HL-60/S4 treated with retinoic acid at 250 ng/mL for 4 days and 3 days (cell line): ENCODE measurements around the gene MTG1.

Source experiments
- in situ Hi-C: fragments of 300-500 bp; cut with MboI; formaldehyde crosslinking; loops from 2 replicates; pipeline ENCODE4 v1.7.0; 2022; ENCODE audit warnings: low sequenced_read_pairs

Gene MTG1

DNA sequence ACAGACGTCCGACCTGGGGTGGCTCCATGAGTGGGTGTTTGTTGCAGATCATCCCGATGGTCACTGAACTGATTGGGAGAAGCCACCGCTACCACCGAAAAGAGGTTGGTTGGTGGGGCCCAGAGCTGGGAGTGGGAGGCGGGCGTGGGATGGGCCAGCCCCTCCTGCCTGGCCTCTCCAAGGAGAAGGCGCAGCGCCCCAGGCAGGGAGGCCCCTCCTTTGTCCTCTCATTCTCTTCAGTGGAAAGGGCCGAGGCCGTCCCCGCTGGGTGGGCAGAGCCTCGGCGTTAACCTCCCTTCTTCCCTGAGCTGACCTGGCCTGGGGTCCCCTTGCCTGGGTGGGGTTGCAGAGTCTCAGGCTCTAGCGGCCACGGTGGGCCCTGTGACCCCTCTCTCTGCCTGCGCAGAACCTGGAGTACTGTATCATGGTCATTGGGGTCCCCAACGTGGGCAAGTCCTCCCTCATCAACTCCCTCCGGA is 5.2 kb downstream of the MTG1 start:
- in situ Hi-C loops: no loop called here

DNA sequence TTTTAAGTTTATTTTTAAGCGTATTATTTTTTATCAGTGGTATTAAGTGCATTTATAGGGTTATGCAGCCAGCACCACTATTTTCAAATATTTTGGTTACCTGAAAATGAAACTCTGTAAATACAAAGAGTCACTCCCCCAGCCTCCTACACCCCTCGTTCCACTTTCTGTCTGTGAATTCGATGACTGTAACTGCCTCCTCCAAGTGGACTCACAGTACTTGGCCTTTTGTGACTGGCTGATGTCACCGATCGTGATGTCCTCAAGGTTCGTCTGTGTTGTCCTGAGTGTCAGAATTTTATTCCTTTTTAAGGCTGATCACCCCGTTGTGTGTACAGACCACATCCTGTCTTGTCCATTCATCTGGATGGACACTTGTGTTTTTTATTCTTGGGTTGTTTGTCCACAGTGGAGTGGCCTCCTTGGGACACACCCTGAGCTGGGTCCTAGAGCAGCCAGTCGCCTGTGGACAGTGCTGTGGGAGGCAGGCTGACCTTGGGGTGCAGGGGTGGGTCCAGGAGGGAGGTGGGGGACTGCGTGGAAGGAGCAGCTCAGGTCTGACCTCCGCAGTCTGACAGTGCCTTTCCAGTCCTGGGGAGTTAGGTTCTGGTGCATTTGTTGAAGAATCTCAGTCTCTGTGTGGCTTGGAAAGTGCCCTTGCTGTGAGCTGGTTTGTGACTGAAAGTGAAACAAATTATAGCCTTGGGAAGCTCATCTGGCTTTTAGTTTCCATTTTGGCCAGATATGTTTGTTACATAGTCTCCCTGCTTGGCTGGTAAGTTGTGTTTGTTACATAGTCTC is 6.9 kb downstream of the MTG1 start:
- in situ Hi-C loops: no loop called here

DNA sequence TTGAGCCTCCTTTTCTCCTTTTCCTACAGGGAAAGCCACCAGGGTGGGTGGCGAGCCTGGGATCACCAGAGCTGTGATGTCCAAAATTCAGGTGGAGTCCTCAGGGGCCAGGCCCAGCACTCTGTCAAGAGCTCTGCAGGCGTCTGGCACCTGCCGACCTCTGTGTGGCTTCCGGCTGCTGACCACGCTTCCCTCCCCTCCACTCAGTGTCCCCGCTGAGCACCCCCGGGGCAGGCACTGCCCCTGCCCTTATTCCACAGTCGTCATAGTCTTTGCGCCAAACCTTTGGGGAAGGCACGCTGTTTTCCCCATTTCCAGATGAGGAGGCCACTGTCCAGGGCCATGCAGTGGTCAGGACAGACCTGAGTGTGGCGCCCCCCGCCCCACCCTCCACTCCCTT is 7.5 kb downstream of the MTG1 start:
- in situ Hi-C loops: no loop called here

- in situ Hi-C loops: no loop called here
Observed at GRCh38 chr10:133401981-133402725, 8.2 kb downstream of the MTG1 start.

DNA sequence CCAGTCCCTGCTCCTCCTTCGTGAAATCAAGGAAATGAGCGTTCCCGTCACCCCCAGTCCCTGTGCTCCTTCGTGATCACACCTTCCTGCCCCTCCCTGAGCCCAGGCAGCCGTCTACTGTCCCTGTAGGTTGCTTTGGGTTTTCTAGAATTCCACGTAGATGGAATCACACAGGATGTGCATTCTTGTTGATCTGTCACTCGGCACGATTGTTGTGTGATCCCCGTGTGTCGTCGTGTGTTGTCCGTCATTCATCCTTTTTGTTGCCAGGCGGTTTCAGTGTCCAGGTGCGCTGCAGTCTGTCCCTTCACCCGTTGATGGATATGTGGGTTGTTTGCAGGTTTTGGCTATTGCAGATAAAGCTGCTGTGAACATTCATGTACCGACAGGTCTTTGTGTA is 9.4 kb downstream of the MTG1 start:
- in situ Hi-C loops: no loop called here

DNA sequence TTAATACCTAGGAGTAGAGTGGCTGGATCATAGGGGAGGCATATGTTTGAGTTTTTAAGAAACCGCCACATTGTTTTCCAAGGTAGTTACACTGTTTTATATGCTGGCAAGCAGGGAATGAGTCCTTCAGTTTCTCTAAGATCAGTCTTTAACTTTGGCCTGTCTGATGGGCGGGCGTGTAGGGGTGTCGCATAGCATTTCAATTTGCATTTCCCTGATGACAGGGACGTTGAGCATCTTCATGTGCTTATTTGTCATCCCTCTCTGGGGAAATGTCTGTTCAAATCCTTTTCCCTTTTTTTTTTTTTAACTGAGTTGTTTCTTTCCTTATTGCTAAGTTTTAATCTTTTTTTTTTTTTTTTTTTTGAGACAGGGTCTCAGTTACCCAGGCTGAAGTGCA is 9.8 kb downstream of the MTG1 start:
- in situ Hi-C loops: no loop called here

DNA sequence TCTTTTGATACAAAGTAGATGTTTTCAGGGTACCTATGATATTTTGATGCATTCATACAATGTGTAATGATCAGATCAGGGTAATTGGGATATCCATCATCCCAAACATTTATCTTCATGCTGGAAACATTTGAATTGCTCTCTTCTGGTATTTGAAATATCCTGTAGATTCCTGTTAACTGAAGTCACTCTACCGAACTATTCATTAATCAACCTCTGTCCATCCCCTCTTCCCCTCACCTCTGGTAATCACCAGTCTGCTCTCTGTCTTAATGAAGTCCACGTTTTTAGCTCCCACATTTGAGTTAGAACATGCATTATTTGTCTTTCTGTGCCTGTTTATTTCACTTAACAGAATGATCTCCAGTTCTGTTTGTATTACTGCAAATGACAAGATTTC is 11.3 kb downstream of the MTG1 start:
- in situ Hi-C loops: no loop called here

DNA sequence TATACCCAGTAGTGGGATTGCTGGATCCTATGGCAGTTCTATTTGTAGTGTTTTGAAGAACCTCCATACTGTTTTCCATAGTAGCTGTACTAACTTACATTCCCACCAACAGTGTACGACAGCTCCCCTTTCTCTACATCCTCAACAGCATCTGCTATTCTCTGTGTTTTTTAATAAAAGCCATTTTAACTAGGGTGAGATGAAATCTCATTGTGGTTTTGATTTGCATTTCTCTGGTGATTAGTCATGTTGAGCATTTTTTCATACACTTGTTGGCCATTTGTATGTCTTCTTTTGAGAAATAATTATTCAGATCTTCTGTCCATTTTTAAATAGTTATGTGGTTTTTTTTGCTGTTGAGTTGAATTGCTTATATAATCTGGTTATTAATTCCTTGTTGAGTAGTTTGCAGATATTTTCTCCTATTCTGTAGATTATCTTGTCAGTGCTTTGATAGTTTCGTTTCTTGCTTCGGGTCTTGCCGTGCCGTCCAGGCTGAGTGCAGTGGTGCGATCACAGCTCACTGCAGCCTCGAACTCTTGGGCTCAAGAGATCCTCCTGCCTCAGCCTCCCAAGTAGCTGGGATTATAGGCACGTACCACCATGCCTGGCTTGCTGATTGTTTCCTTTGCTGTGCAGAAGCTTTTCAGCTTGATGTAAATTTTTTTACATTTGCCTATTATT is 12.0 kb downstream of the MTG1 start:
- in situ Hi-C loops: no loop called here

DNA sequence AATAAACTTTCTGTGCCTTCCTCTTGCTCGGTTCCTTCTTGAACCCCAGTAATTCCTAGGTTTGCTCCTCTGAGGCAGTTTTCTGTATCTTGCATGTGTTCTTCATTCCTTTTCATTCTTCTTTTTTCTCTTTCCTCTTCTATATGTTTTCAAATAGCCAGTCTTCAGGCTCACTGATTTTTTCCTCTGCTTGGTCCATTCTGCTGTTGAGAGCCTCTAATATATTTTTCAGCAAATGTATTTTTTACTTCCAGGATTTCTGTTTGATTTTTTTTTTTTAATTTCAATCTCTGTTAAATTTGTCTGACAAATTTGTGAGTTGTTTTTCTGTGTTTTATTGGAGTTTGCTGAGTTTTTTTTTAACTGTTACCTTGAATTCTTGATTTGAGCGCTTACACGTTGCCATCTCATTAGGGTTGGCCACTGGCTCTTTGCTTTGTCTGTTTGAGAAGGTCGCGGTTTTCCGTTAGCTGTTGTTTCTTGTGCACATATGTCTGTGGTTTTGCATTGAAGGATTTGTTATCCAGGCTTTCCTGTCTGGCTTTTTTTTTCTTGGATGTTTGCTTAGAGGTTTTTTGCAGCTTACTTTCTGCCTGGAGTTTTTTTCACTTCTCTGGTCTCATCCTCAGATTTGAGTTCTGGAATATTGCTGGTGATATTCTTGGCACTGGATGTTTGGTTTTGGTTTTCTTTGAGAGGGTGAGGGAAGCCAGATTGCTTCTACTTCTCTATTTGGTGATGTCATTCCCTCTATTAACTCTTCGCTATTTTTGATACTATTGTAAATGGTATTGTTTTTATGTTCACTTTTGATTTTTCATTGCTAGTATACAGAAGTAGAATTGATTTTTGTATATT is 17.8 kb downstream of the MTG1 start:
- in situ Hi-C loops: loop anchor here (10.0 kb wide), 1 partner anchor 163 kb away; no protein-coding TSS in a partner anchor

DNA sequence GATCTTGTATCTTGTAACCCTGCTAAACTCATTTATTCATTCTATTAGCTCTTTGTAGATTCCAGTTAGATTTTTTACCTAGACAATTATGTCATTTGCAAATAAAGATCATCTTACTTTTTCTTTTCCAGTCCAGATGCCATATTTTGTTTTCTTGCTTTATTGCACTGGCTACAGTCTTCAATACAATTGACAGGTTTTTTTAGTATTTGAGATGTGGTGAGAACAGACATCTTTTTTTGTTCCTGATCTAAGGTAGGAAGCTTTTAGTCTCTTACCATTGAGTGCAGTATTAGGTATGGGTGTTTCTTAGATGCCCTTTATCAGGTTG is 18.4 kb downstream of the MTG1 start:
- in situ Hi-C loops: loop anchor here (10.0 kb wide), 1 partner anchor 162 kb away; no protein-coding TSS in a partner anchor

DNA sequence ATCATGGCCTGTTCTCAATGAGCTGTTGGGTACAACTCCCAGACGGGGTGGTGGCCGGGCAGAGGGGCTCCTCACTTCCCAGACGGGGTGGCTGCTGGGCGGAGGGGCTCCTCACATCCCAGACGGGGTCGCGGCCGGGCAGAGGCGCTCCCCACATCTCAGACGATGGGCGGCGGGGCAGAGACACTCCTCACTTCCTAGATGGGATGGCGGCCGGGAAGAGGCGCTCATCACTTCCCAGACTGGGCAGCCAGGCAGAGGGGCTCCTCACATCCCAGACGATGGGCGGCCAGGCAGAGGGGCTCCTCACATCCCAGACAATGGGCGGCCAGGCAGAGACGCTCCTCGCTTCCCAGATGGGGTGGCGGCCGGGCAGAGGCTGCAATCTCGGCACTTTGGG is 20.4 kb downstream of the MTG1 start:
- in situ Hi-C loops: loop anchor here (10.0 kb wide), 1 partner anchor 160 kb away; no protein-coding TSS in a partner anchor

GRCh38 chr10:133415752-133416151 is 21.8 kb downstream of the MTG1 start:
- in situ Hi-C loops: loop anchor here (10.0 kb wide), 1 partner anchor 159 kb away; no protein-coding TSS in a partner anchor

DNA sequence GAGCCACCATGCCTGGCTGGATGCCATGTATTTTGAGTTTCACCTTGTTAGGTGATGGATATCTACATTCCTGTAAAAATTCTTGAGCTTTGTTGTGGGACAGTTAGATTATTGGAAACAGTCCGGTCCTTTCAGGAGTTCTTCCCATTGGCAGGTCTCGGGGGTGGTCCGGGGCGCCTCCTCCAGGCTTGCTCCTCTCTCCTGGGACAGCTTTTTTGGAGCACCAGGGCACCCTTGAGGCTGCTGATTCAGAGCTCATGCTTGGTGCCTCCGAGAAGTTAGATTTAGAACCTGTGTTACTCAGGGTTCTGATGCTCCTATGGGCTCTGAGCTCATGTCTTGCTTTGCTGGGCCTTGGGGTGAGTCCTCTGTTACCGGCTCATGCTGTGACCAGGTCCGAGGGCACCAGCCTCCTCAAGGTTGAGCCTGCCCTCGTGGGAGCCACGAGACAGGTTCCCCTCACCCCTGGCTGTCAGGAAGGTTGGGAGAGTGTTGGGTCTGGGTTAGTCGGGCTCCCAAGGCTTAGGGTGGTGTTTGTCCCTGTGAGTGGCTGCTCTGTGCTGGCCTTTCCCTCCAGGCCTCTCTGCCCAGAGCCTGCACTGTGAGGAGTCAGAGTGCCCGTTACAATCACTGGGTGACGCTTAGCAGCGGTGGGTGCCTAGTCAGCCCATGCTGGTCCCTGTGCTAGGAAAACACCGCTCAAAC is 24.5 kb downstream of the MTG1 start:
- in situ Hi-C loops: loop anchor here (10.0 kb wide), 1 partner anchor 156 kb away; no protein-coding TSS in a partner anchor

DNA sequence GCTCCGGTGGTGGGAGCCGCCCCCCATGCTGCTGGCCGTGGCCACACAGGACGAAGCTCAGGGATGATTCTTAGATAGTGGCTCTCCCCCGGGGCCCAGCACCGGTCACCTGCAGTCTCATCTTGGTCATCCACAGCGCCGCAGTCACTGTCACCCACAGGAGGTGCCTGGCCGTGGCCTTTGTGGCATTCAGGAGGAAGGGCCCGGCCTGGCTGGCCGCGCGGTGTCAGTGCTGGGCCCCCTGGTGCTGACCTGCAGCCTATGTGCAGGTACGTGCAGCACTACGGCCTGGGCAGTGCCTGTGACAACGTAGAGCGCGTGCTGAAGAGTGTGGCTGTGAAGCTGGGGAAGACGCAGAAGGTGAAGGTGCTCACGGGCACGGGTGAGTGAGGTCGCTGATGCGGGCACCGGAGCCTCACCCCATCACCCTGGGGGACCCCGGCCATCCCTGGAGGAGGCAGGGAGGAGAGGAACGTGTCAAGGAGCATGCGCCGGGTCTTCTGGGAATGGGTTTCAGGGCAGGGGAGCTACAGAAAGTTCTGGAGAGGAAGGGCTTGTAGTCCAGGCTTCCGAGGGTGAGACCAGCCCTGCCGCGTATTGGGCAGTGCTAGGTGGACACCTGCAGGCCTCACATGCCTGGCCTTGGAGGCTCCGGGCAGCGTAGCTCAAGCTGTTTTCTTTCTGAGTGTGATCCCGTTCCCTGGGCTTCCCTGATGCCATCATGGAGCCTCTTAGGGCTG is 25.4 kb downstream of the MTG1 start:
- in situ Hi-C loops: loop anchor here (10.0 kb wide), 1 partner anchor 155 kb away; no protein-coding TSS in a partner anchor

GRCh38 chr10:133420028-133420427 is 26.1 kb downstream of the MTG1 start:
- in situ Hi-C loops: no loop called here

GRCh38 chr10:133420579-133420978 is 26.6 kb downstream of the MTG1 start:
- in situ Hi-C loops: no loop called here

GRCh38 chr10:133421336-133422222 is 27.6 kb downstream of the MTG1 start:
- in situ Hi-C loops: no loop called here

- in situ Hi-C loops: no loop called here
Observed at GRCh38 chr10:133422223-133422806, 28.4 kb downstream of the MTG1 start.
